B cell (primary cell): ENCODE measurements around the gene PTPRO. TPM values are rescaled to one million over a fixed set of nuclear protein-coding genes. Genes with fewer than 3 reads are reported as not detected.

Source experiments
- ATAC-seq: fragments of 200-7000 bp; cut with Tn5 transposase; one replicate; pipeline ENCODE4 v1.10.0; 2021; ENCODE audit warnings: low read depth, mild to moderate bottlenecking, moderate number of reproducible peaks, moderate library complexity
- CTCF ChIA-PET: fragments of 350-600 bp; sonication (Branson Sonifier 250); formaldehyde crosslinking; loops from one replicate; lab custom pipeline; 2021; ENCODE audit warnings: antibody characterized with exemption, inconsistent platforms; lab: Charles Lee
- POLR2A ChIA-PET: fragments of 350-600 bp; sonication (Branson Sonifier 250); formaldehyde crosslinking; loops from one replicate; lab custom pipeline; 2021; ENCODE audit warnings: antibody characterized with exemption; lab: Charles Lee
- DNase-seq: peaks from one replicate; pipeline ENCODE4 v3.0.0; 2013
- H2AFZ ChIP-seq: 2 replicates; pipeline ENCODE4 v1.6.1; 2012; ENCODE audit warnings: mild to moderate bottlenecking, low read depth, low read length; ENCODE audit not compliant: insufficient read depth, poor library complexity, severe bottlenecking
- H3K27ac ChIP-seq, 2 donors: 1 replicate in 1 of 2; 2 replicates in 1 of 2; pipeline ENCODE4 v1.5.1; 2012 to 2013; ENCODE audit warnings: low read length in 2 of 2, mild to moderate bottlenecking in 2 of 2, moderate library complexity in 1 of 2
- H3K27me3 ChIP-seq, 4 experiments: fragments of 200-600 bp in 1 of 4; sonication (generic) in 1 of 4; replicated peaks in 1 of 4; 1 replicate in 2 of 4; 2 replicates in 2 of 4; pipeline versions ENCODE4 v1.6.1 to v1.7.0; 2013 to 2016; ENCODE audit warnings: low read length in 3 of 4, mild to moderate bottlenecking in 2 of 4, mixed read lengths in 1 of 4, moderate library complexity in 1 of 4; ENCODE audit not compliant: insufficient read depth in 4 of 4, control insufficient read depth in 3 of 4; ENCODE audit errors: control extremely low read depth in 1 of 4
- H3K36me3 ChIP-seq, 2 experiments: replicated peaks in 1 of 2; 1 replicate in 1 of 2; 2 replicates in 1 of 2; pipeline versions ENCODE4 v1.6.1 to v1.7.1; 2013; ENCODE audit warnings: low read length in 1 of 2; ENCODE audit not compliant: insufficient read depth in 2 of 2, control insufficient read depth in 1 of 2; ENCODE audit errors: control extremely low read depth in 1 of 2, extremely low read depth in 1 of 2
- H3K4me1 ChIP-seq, 2 donors: fragments of 200-600 bp in 1 of 2; sonication (generic) in 1 of 2; 1 replicate in 1 of 2; 2 replicates in 1 of 2; pipeline versions ENCODE4 v1.5.1 to v1.6.1; 2013 to 2017; ENCODE audit warnings: low read length in 2 of 2; ENCODE audit not compliant: control insufficient read depth in 2 of 2, insufficient read depth in 2 of 2
- H3K4me2 ChIP-seq: replicated peaks from 2 replicates; pipeline ENCODE3; 2012; ENCODE audit warnings: mild to moderate bottlenecking, low read depth, low read length; ENCODE audit not compliant: poor library complexity, severe bottlenecking
- H3K4me3 ChIP-seq, 5 experiments: fragments of 200-600 bp in 1 of 5; sonication (generic) in 1 of 5; 1 replicate in 3 of 5; 2 replicates in 2 of 5; pipeline versions ENCODE4 v1.5.1 to v1.7.0; 2011 to 2016; ENCODE audit warnings: low read length in 4 of 5, mild to moderate bottlenecking in 4 of 5, low read depth in 2 of 5, control low read depth in 1 of 5, moderate library complexity in 1 of 5; ENCODE audit not compliant: insufficient read depth in 1 of 5; ENCODE audit errors: control extremely low read depth in 1 of 5, extremely low read depth in 1 of 5
- H3K79me2 ChIP-seq: fragments of 200-600 bp; sonication (generic); one replicate; pipeline ENCODE4 v1.6.0; 2016; ENCODE audit warnings: low read length; ENCODE audit not compliant: control insufficient read depth, insufficient read depth
- H3K9ac ChIP-seq: fragments of 200-600 bp; sonication (generic); 2 replicates; pipeline ENCODE4 v1.6.1; 2017; ENCODE audit warnings: mild to moderate bottlenecking, low read length, moderate library complexity
- H3K9me3 ChIP-seq, 3 donors: one replicate each; pipeline versions ENCODE4 v1.6.1 to v1.7.1; 2013; ENCODE audit warnings: low read length in 2 of 3; ENCODE audit not compliant: control insufficient read depth in 2 of 3, insufficient read depth in 1 of 3; ENCODE audit errors: control extremely low read depth in 1 of 3
- H4K20me1 ChIP-seq: 2 replicates; pipeline ENCODE4 v1.6.0; 2012; ENCODE audit warnings: mild to moderate bottlenecking, low read length; ENCODE audit not compliant: insufficient read depth, control insufficient read depth, poor library complexity, severe bottlenecking
- H3K27ac Mint-ChIP-seq: one replicate; pipeline ENCODE4 v1.8.0; 2021; ENCODE audit warnings: mixed read lengths
- H3K27me3 Mint-ChIP-seq: one replicate; pipeline ENCODE4 v1.8.0; 2021; ENCODE audit warnings: mixed read lengths
- H3K4me1 Mint-ChIP-seq: one replicate; pipeline ENCODE4 v1.8.0; 2021; ENCODE audit warnings: mixed read lengths
- H3K4me3 Mint-ChIP-seq: one replicate; pipeline ENCODE4 v1.8.0; 2021; ENCODE audit warnings: mixed read lengths
- H3K9me3 Mint-ChIP-seq: one replicate; pipeline ENCODE4 v1.8.0; 2022; ENCODE audit warnings: mixed read lengths; ENCODE audit not compliant: insufficient read depth
- EZH2 ChIP-seq: IDR thresholded peaks from 2 replicates; pipeline ENCODE4 v1.6.1; 2012; ENCODE audit warnings: borderline replicate concordance, low read depth, mild to moderate bottlenecking, moderate library complexity, low read length; ENCODE audit not compliant: insufficient read depth, poor library complexity, severe bottlenecking
- WGBS: methylation state at CpG from one replicate; pipeline ENCODE4 v1.1.5; 2013; ENCODE audit warnings: missing lambda C conversion rate; ENCODE audit not compliant: insufficient coverage; 5-methylcytosine and 5-hydroxymethylcytosine counted together
- intact Hi-C: fragments of 100-400 bp; cut with micrococcal nuclease; formaldehyde crosslinking; loops from one replicate; pipeline ENCODE4 v1.10.0; 2022
- polyA plus RNA-seq: library from polyadenylated mRNA; depleted of rRNA; stranded (reverse); fragments of >200 nt; gene quantifications from 2 replicates; pipeline ENCODE4 v1.2.3, GENCODE V29; 2012
- total RNA-seq, 2 donors: library from RNA; stranded (reverse); fragments of 120-200 nt in 1 of 2; gene quantifications; 1 replicate in 1 of 2; 2 replicates in 1 of 2; pipeline versions ENCODE4 v1.2.3 to v1.2.4, GENCODE V29; 2013 to 2022
- TF ChIP-seq, protein P1 (sequence below): fragments of 200-600 bp; IDR thresholded peaks from one replicate; pipeline ENCODE4 v1.8.0; 2022; ENCODE audit warnings: antibody characterized with exemption, mild to moderate bottlenecking

Gene PTPRO
- total and polyA plus RNA-seq, 2 donors (not counting 1 experiment from before 2014, with no cell fraction given) = 23.1 to 23.6 TPM

- Mint-ChIP-seq H3K27ac (no peak overlapping the region), H3K4me3 (peak overlapping the region; percentile 35), H3K4me1 (peaks cover 8% of the 10 kb centered on the region), H3K9me3 (peaks cover 6% of the 10 kb centered on the region), H3K27me3 (peaks cover 47% of the 10 kb centered on the region)
- ChIA-PET POLR2A (no interaction called here), CTCF (interaction anchor here (1.0 to 1.7 kb wide), 2 partner anchors 38 to 96 kb away, joined by 3 to 5 read pairs; no protein-coding TSS in a partner anchor)
- H3K9ac ChIP-seq = peak overlapping the region; percentile 25
- H3K36me3 ChIP-seq = no peaks in the 10 kb centered on the region
- peak overlapping the region; percentile 12 for H3K4me2 ChIP-seq
- WGBS = 14% methylated on average over 1 of the region's 4 CpGs
- DNase-seq (no peak), ATAC-seq (no peak)
- H3K4me3 ChIP-seq = no peak overlapping the region
- no peaks in the 10 kb centered on the region for H3K79me2 ChIP-seq
- H3K9me3 ChIP-seq = peaks cover 0 to 5% (median 1%) of the 10 kb centered on the region in 3 donors
- no peak overlapping the region for H3K27ac ChIP-seq
- no peak overlapping the region for H2AFZ ChIP-seq
- no peaks in the 10 kb centered on the region for H3K27me3 ChIP-seq
- TF ChIP-seq, protein P1, sequence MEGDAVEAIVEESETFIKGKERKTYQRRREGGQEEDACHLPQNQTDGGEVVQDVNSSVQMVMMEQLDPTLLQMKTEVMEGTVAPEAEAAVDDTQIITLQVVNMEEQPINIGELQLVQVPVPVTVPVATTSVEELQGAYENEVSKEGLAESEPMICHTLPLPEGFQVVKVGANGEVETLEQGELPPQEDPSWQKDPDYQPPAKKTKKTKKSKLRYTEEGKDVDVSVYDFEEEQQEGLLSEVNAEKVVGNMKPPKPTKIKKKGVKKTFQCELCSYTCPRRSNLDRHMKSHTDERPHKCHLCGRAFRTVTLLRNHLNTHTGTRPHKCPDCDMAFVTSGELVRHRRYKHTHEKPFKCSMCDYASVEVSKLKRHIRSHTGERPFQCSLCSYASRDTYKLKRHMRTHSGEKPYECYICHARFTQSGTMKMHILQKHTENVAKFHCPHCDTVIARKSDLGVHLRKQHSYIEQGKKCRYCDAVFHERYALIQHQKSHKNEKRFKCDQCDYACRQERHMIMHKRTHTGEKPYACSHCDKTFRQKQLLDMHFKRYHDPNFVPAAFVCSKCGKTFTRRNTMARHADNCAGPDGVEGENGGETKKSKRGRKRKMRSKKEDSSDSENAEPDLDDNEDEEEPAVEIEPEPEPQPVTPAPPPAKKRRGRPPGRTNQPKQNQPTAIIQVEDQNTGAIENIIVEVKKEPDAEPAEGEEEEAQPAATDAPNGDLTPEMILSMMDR = no peak
- no peak for TF ChIP-seq EZH2
- H4K20me1 ChIP-seq = no peaks in the 10 kb centered on the region
- intact Hi-C loops = no loop called here
- peaks cover 0 to 5% of the 10 kb centered on the region in 2 donors for H3K4me1 ChIP-seq
These were observed 172.2 kb downstream of the PTPRO start for GRCh38 chr12:15494329-15495046.

- Histone ChIP-seq H3K4me2 (no peak overlapping the region), H3K27me3 (no peaks in the 10 kb centered on the region), H3K4me3 (no peak overlapping the region), H3K9ac (no peak overlapping the region), H3K79me2 (no peaks in the 10 kb centered on the region), H3K27ac (no peak overlapping the region), H4K20me1 (no peaks in the 10 kb centered on the region), H2AFZ (no peak overlapping the region), H3K4me1 (peaks cover 0 to 5% of the 10 kb centered on the region in 2 donors), H3K36me3 (no peaks in the 10 kb centered on the region), H3K9me3 (peaks cover 0 to 5% (median 1%) of the 10 kb centered on the region in 3 donors)
- peaks cover 6% of the 10 kb centered on the region for H3K9me3 Mint-ChIP-seq
- DNase-seq (no peak), ATAC-seq (no peak)
- WGBS = no CpG with 5 or more reads among the region's 1 CpG
- CTCF ChIA-PET = no interaction called here
- intact Hi-C loops = no loop called here
- no peak overlapping the region for H3K4me3 Mint-ChIP-seq
- POLR2A ChIA-PET = no interaction called here
- H3K27ac Mint-ChIP-seq = no peak overlapping the region
- H3K4me1 Mint-ChIP-seq = peaks cover 8% of the 10 kb centered on the region
- peaks cover 43% of the 10 kb centered on the region for H3K27me3 Mint-ChIP-seq
- no peak for TF ChIP-seq EZH2
These were observed 173.4 kb downstream of the PTPRO start for GRCh38 chr12:15495746-15496145.
